ENCODE measurements around the gene SIK2.
"Not testable (repeated sequence)": the region's sequence is repeated elsewhere in the genome, so short reads cannot be mapped to it uniquely, and the experiment has no call there.

The SIK2 gene

GRCh38 chr11:111765984-111766833 is 164.0 kb downstream of the SIK2 start, which contains the start of gene PPP2R1B:
TSS of gene PPP2R1B (minus strand) at chr11:111766389. CDS start at chr11:111766361, 28 bp downstream.
- H3K4me2 ChIP-seq (ENCODE audit: low read length, poor library complexity, severe bottlenecking): peak within 1 kb of the TSS; percentile 84
- H2BK120ac ChIP-seq (ENCODE audit: low read depth, low read length): peak within 1 kb of the TSS; percentile 27
- peak within 1 kb of the TSS; percentile 75 for H4K91ac ChIP-seq (ENCODE audit: low read length)
- DNase-seq: peak; percentile 77
- H2AFZ ChIP-seq (ENCODE audit: low read depth, low read length): peak within 1 kb of the TSS; percentile 72
- H3K18ac ChIP-seq (ENCODE audit: low read depth in 1 of 2, low read length in 2 of 2): peak within 1 kb of the TSS; percentile 79 to 92
- H2BK15ac ChIP-seq (ENCODE audit: low read depth, poor library complexity, severe bottlenecking): peak within 1 kb of the TSS; percentile 99
- peak within 1 kb of the TSS; percentile 74 to 95 for H3K4me3 ChIP-seq (ENCODE audit: insufficient read depth in 1 of 2, low read depth in 1 of 2, low read length in 2 of 2)
- peak within 1 kb of the TSS; percentile 85 for H4K8ac ChIP-seq (ENCODE audit: low read length)
- peak within 1 kb of the TSS; percentile 22 for H2BK5ac ChIP-seq (ENCODE audit: low read depth, low read length, poor library complexity, severe bottlenecking)
- H3K9me3 ChIP-seq (ENCODE audit: control insufficient read depth, low read length): no peaks in the 10 kb centered on the region
- no peak within 1 kb of the TSS for H2BK12ac ChIP-seq (ENCODE audit: low read length in 2 of 2)
- H3K27me3 ChIP-seq (ENCODE audit: control insufficient read depth in 1 of 2, insufficient read depth in 1 of 2, low read length in 2 of 2): no peaks in the 10 kb centered on the region
- peak within 1 kb of the TSS; percentile 5 to 80 for H3K4ac ChIP-seq (ENCODE audit: low read depth in 1 of 2, low read length in 2 of 2)
- H3K4me1 ChIP-seq (ENCODE audit: control insufficient read depth, insufficient read depth, low read depth, low read length): no peaks in the 10 kb centered on the region
- H3K27ac ChIP-seq (ENCODE audit: low read length, poor library complexity, severe bottlenecking): peak within 1 kb of the TSS; percentile 79
- peak within 1 kb of the TSS; percentile 36 to 76 for H3K14ac ChIP-seq (ENCODE audit: low read length in 2 of 2)
- peaks cover 13% of the 10 kb centered on the region for H3K79me1 ChIP-seq (replicated peaks; ENCODE audit: low read length, poor library complexity, severe bottlenecking)
- H3K36me3 ChIP-seq (ENCODE audit: control insufficient read depth in 1 of 2, insufficient read depth in 2 of 2, low read depth in 1 of 2, low read length in 2 of 2): peaks cover 12 to 33% of the 10 kb centered on the region in 2 experiments
- H3K23ac ChIP-seq (ENCODE audit: low read length in 2 of 2): peak within 1 kb of the TSS in 1 of 2 experiments; percentile 68
- whole genome bisulfite sequencing: under 1% methylated on average over 61 of the region's 61 CpGs
- peak within 1 kb of the TSS; percentile 92 for H3K9ac ChIP-seq (ENCODE audit: low read length)
- H2AK5ac ChIP-seq (ENCODE audit: low read length, severe bottlenecking): no peak within 1 kb of the TSS

GRCh38 chr11:111766834-111767142 is 164.5 kb downstream of the SIK2 start:
- no peak overlapping the region for H2BK120ac ChIP-seq (ENCODE audit: low read depth, low read length)
- no peak overlapping the region for H4K8ac ChIP-seq (ENCODE audit: low read length)
- peaks cover 10% of the 10 kb centered on the region for H3K79me1 ChIP-seq (replicated peaks; ENCODE audit: low read length, poor library complexity, severe bottlenecking)
- peak overlapping the region; percentile 53 to 95 for H3K4me3 ChIP-seq (ENCODE audit: insufficient read depth in 1 of 2, low read depth in 1 of 2, low read length in 2 of 2)
- DNase-seq: no peak
- no peak overlapping the region for H2BK12ac ChIP-seq (ENCODE audit: low read length in 2 of 2)
- H4K91ac ChIP-seq (ENCODE audit: low read length): no peak overlapping the region
- no peak overlapping the region for H2AK5ac ChIP-seq (ENCODE audit: low read length, severe bottlenecking)
- H3K4me1 ChIP-seq (ENCODE audit: control insufficient read depth, insufficient read depth, low read depth, low read length): no peaks in the 10 kb centered on the region
- peak overlapping the region; percentile 92 for H3K9ac ChIP-seq (ENCODE audit: low read length)
- whole genome bisulfite sequencing: 2% methylated on average over 6 of the region's 7 CpGs
- H3K14ac ChIP-seq (ENCODE audit: low read length in 2 of 2): no peak overlapping the region
- peak overlapping the region; percentile 84 for H3K4me2 ChIP-seq (ENCODE audit: low read length, poor library complexity, severe bottlenecking)
- no peak overlapping the region for H3K18ac ChIP-seq (ENCODE audit: low read depth in 1 of 2, low read length in 2 of 2)
- peak overlapping the region; percentile 33 for H2BK15ac ChIP-seq (ENCODE audit: low read depth, poor library complexity, severe bottlenecking)
- peaks cover 8 to 27% of the 10 kb centered on the region in 2 experiments for H3K36me3 ChIP-seq (ENCODE audit: control insufficient read depth in 1 of 2, insufficient read depth in 2 of 2, low read depth in 1 of 2, low read length in 2 of 2)
- H2AFZ ChIP-seq (ENCODE audit: low read depth, low read length): no peak overlapping the region
- no peak overlapping the region for H3K4ac ChIP-seq (ENCODE audit: low read depth in 1 of 2, low read length in 2 of 2)
- peak overlapping the region; percentile 79 for H3K27ac ChIP-seq (ENCODE audit: low read length, poor library complexity, severe bottlenecking)
- H3K27me3 ChIP-seq (ENCODE audit: control insufficient read depth in 1 of 2, insufficient read depth in 1 of 2, low read length in 2 of 2): no peaks in the 10 kb centered on the region
- no peak overlapping the region for H3K23ac ChIP-seq (ENCODE audit: low read length in 2 of 2)
- no peaks in the 10 kb centered on the region for H3K9me3 ChIP-seq (ENCODE audit: control insufficient read depth, low read length)
- H2BK5ac ChIP-seq (ENCODE audit: low read depth, low read length, poor library complexity, severe bottlenecking): no peak overlapping the region

- Histone ChIP-seq H4K91ac (ENCODE audit: low read length) (no peak overlapping the region), H3K27ac (ENCODE audit: low read length, poor library complexity, severe bottlenecking) (no peak overlapping the region), H2BK12ac (ENCODE audit: low read length in 2 of 2) (no peak overlapping the region), H3K36me3 (ENCODE audit: control insufficient read depth in 1 of 2, insufficient read depth in 2 of 2, low read depth in 1 of 2, low read length in 2 of 2) (no peaks in the 10 kb centered on the region), H2BK5ac (ENCODE audit: low read depth, low read length, poor library complexity, severe bottlenecking) (no peak overlapping the region), H3K23ac (ENCODE audit: low read length in 2 of 2) (no peak overlapping the region), H4K8ac (ENCODE audit: low read length) (no peak overlapping the region), H3K4me3 (ENCODE audit: insufficient read depth in 1 of 2, low read depth in 1 of 2, low read length in 2 of 2) (no peak overlapping the region), H2AFZ (ENCODE audit: low read depth, low read length) (no peak overlapping the region), H3K79me1 (replicated peaks; ENCODE audit: low read length, poor library complexity, severe bottlenecking) (no peaks in the 10 kb centered on the region), H3K9me3 (ENCODE audit: control insufficient read depth, low read length) (no peaks in the 10 kb centered on the region), H3K18ac (ENCODE audit: low read depth in 1 of 2, low read length in 2 of 2) (no peak overlapping the region), H2BK15ac (ENCODE audit: low read depth, poor library complexity, severe bottlenecking) (no peak overlapping the region), H3K27me3 (ENCODE audit: control insufficient read depth in 1 of 2, insufficient read depth in 1 of 2, low read length in 2 of 2) (no peaks in the 10 kb centered on the region), H3K9ac (ENCODE audit: low read length) (no peak overlapping the region), H3K4me2 (ENCODE audit: low read length, poor library complexity, severe bottlenecking) (no peak overlapping the region), H2AK5ac (ENCODE audit: low read length, severe bottlenecking) (no peak overlapping the region), H2BK120ac (ENCODE audit: low read depth, low read length) (no peak overlapping the region), H3K14ac (ENCODE audit: low read length in 2 of 2) (no peak overlapping the region), H3K4ac (ENCODE audit: low read depth in 1 of 2, low read length in 2 of 2) (no peak overlapping the region), H3K4me1 (ENCODE audit: control insufficient read depth, insufficient read depth, low read depth, low read length) (no peaks in the 10 kb centered on the region)
- DNase-seq: no peak
- 91% methylated on average over 3 of the region's 4 CpGs for WGBS
Measured at GRCh38 chr11:111770581-111771134, 168.4 kb downstream of the SIK2 start.

- H2BK120ac ChIP-seq (ENCODE audit: low read depth, low read length); H3K4me1 ChIP-seq (ENCODE audit: control insufficient read depth, insufficient read depth, low read depth, low read length); H2BK15ac ChIP-seq (ENCODE audit: low read depth, poor library complexity, severe bottlenecking); H3K9ac ChIP-seq (ENCODE audit: low read length); H2AFZ ChIP-seq (ENCODE audit: low read depth, low read length); H3K27ac ChIP-seq (ENCODE audit: low read length, poor library complexity, severe bottlenecking); H3K9me3 ChIP-seq (ENCODE audit: control insufficient read depth, low read length); H3K4ac ChIP-seq (ENCODE audit: low read depth in 1 of 2, low read length in 2 of 2); H3K4me3 ChIP-seq (ENCODE audit: insufficient read depth in 1 of 2, low read depth in 1 of 2, low read length in 2 of 2); H4K8ac ChIP-seq (ENCODE audit: low read length); H3K36me3 ChIP-seq (ENCODE audit: control insufficient read depth in 1 of 2, insufficient read depth in 2 of 2, low read depth in 1 of 2, low read length in 2 of 2); H3K27me3 ChIP-seq (ENCODE audit: control insufficient read depth in 1 of 2, insufficient read depth in 1 of 2, low read length in 2 of 2); H2AK5ac ChIP-seq (ENCODE audit: low read length, severe bottlenecking); H3K4me2 ChIP-seq (ENCODE audit: low read length, poor library complexity, severe bottlenecking); H4K91ac ChIP-seq (ENCODE audit: low read length); H3K79me1 ChIP-seq (replicated peaks; ENCODE audit: low read length, poor library complexity, severe bottlenecking); H2BK12ac ChIP-seq (ENCODE audit: low read length in 2 of 2); H3K14ac ChIP-seq (ENCODE audit: low read length in 2 of 2); H2BK5ac ChIP-seq (ENCODE audit: low read depth, low read length, poor library complexity, severe bottlenecking); H3K18ac ChIP-seq (ENCODE audit: low read depth in 1 of 2, low read length in 2 of 2); DNase-seq: not testable (repeated sequence)
- peak overlapping the region in 1 of 2 experiments; percentile 64 for H3K23ac ChIP-seq (ENCODE audit: low read length in 2 of 2)
- WGBS: 95% methylated on average over 4 of the region's 5 CpGs
Measured at GRCh38 chr11:111771205-111771604, 169.0 kb downstream of the SIK2 start.
